T-helper 17 cell (primary cell): Measurements from ENCODE around the gene TMSB15A. TPM values are rescaled to one million over a fixed set of nuclear protein-coding genes. Genes with fewer than 3 reads are reported as not detected.
"Not testable (repeated sequence)": the region's sequence is repeated elsewhere in the genome, so short reads cannot be mapped to it uniquely, and the experiment has no call there.

ENCODE experiments used
- ATAC-seq: fragments of 150-1000 bp; cut with Tn5 transposase; 2 replicates; pipeline ENCODE4 v1.10.0; 2021; ENCODE audit warnings: mild to moderate bottlenecking, moderate library complexity
- DNase-seq, 3 donors: peaks; one replicate each; pipeline versions ENCODE4 v3.0.0 to v3.0.0-alpha.2; 2020 to 2021
- H3K9me3 ChIP-seq: one replicate; pipeline ENCODE4 v1.7.0; 2013; ENCODE audit warnings: low read length, mild to moderate bottlenecking; ENCODE audit not compliant: control insufficient read depth, poor library complexity, severe bottlenecking
- H3K27ac Mint-ChIP-seq: one replicate; pipeline ENCODE4 v1.8.0; 2022; ENCODE audit warnings: mild to moderate bottlenecking, moderate library complexity, mixed read lengths
- H3K27me3 Mint-ChIP-seq: one replicate; pipeline ENCODE4 v1.8.0; 2022; ENCODE audit warnings: mixed read lengths
- H3K36me3 Mint-ChIP-seq: one replicate; pipeline ENCODE4 v1.8.0; 2022; ENCODE audit warnings: low read depth, mixed read lengths
- H3K4me1 Mint-ChIP-seq: one replicate; pipeline ENCODE4 v1.8.0; 2022; ENCODE audit warnings: mild to moderate bottlenecking, mixed read lengths
- H3K4me3 Mint-ChIP-seq: one replicate; pipeline ENCODE4 v1.8.0; 2022; ENCODE audit warnings: mild to moderate bottlenecking, moderate library complexity, mixed read lengths
- total RNA-seq, 4 donors: library from RNA in 2 of 4; stranded (reverse) in 2 of 4; gene quantifications; one replicate each; pipeline ENCODE4 v1.2.3 and lab custom pipeline; 2022 to 2026

Gene TMSB15A
- total RNA-seq, 2 donors from 2014 or later: not detected

- not testable (repeated sequence) for H3K27me3 Mint-ChIP-seq, H3K27ac Mint-ChIP-seq, H3K4me3 Mint-ChIP-seq, DNase-seq, ATAC-seq, H3K4me1 Mint-ChIP-seq, H3K36me3 Mint-ChIP-seq, H3K9me3 ChIP-seq
These were observed 46.3 kb downstream of the TMSB15A start for GRCh38 chrX:102470215-102470614.

Other genes with a start within 250 kb of the TMSB15A start
- not detected for gene NXF2B, start 76.7 kb downstream of the TMSB15A start, total RNA-seq
- under 1 TPM in 1 of 2 donors, not detected in 1; 0.40 TPM for gene TCP11X2, start 44.9 kb downstream of the TMSB15A start, total RNA-seq
- 10 to 100 TPM in 1 of 2 donors, 1 to 10 TPM in 1; 9.3 to 12.6 TPM for gene ARMCX5, start 82.8 kb upstream of the TMSB15A start, total RNA-seq
- 10 to 100 TPM; 26.8 to 38.9 TPM for gene GPRASP1, start 134.7 kb upstream of the TMSB15A start, total RNA-seq
- under 1 TPM; 0.78 to 0.82 TPM for gene GPRASP2, start 195.7 kb upstream of the TMSB15A start, total RNA-seq
- gene GPRASP3, start 204.0 kb upstream of the TMSB15A start, total RNA-seq: 1 to 10 TPM; 1.9 to 3.4 TPM